ENCODE data around the gene CDADC1.

The CDADC1 gene

GRCh38 chr13:49247643-49248621, at the start of gene CDADC1:
Gene CDADC1, plus strand, starts transcription at chr13:49247925. Its CDS starts 113 bp downstream, at chr13:49248038.
- H3K36me3 ChIP-seq (ENCODE audit: control insufficient read depth, low read length): peaks cover 13% of the 10 kb centered on the region
- H3K27me3 ChIP-seq (ENCODE audit: control insufficient read depth, low read length): no peaks in the 10 kb centered on the region
- H3K9me3 ChIP-seq (ENCODE audit: control insufficient read depth, insufficient read depth, low read length): no peaks in the 10 kb centered on the region
- peaks cover 21% of the 10 kb centered on the region for H3K79me2 ChIP-seq (ENCODE audit: control insufficient read depth, low read length)
- peak within 1 kb of the TSS; percentile 96 for H3K4me2 ChIP-seq (ENCODE audit: low read length)
- peaks cover 30% of the 10 kb centered on the region for H3K4me1 ChIP-seq (ENCODE audit: control insufficient read depth, low read length)
- H3K9me2 ChIP-seq (replicated peaks; ENCODE audit: control insufficient read depth, low read length): no peaks in the 10 kb centered on the region
- H3F3A ChIP-seq (ENCODE audit: control insufficient read depth, insufficient read depth): no peaks in the 10 kb centered on the region
- no peaks in the 10 kb centered on the region for H4K20me1 ChIP-seq (ENCODE audit: control insufficient read depth, insufficient read depth, low read depth, low read length)
- peak within 1 kb of the TSS; percentile 73 for H3K4me3 ChIP-seq (ENCODE audit: low read length)
- no peak for TF ChIP-seq EZH2phosphoT487 (IDR thresholded peaks at IDR 0.05; ENCODE audit: borderline replicate concordance, low read length)
- TF ChIP-seq CTCF (IDR thresholded peaks at IDR 0.05; ENCODE audit: low read depth, low read length, poor library complexity, severe bottlenecking): no peak
- no peak within 1 kb of the TSS; the same call in 1 of the 2 replicates for H3K27ac ChIP-seq (ENCODE audit: low read depth, low read length)

GRCh38 chr13:49206641-49207040, 41.1 kb upstream of the CDADC1 start:
- no peak overlapping the region for H3K4me2 ChIP-seq (ENCODE audit: low read length)
- H3K79me2 ChIP-seq (ENCODE audit: control insufficient read depth, low read length): no peaks in the 10 kb centered on the region
- H3K9me2 ChIP-seq (replicated peaks; ENCODE audit: control insufficient read depth, low read length): no peaks in the 10 kb centered on the region
- no peak overlapping the region for H3K27ac ChIP-seq (ENCODE audit: low read depth, low read length)
- no peaks in the 10 kb centered on the region for H4K20me1 ChIP-seq (ENCODE audit: control insufficient read depth, insufficient read depth, low read depth, low read length)
- no peaks in the 10 kb centered on the region for H3K4me1 ChIP-seq (ENCODE audit: control insufficient read depth, low read length)
- no peaks in the 10 kb centered on the region for H3F3A ChIP-seq (ENCODE audit: control insufficient read depth, insufficient read depth)
- TF ChIP-seq CTCF (IDR thresholded peaks at IDR 0.05; ENCODE audit: low read depth, low read length, poor library complexity, severe bottlenecking): no peak
- no peak for TF ChIP-seq EZH2phosphoT487 (IDR thresholded peaks at IDR 0.05; ENCODE audit: borderline replicate concordance, low read length)
- no peak overlapping the region for H3K4me3 ChIP-seq (ENCODE audit: low read length)
- H3K36me3 ChIP-seq (ENCODE audit: control insufficient read depth, low read length): peaks cover 16% of the 10 kb centered on the region
- H3K27me3 ChIP-seq (ENCODE audit: control insufficient read depth, low read length): no peaks in the 10 kb centered on the region
- no peaks in the 10 kb centered on the region for H3K9me3 ChIP-seq (ENCODE audit: control insufficient read depth, insufficient read depth, low read length)

- H3K27me3 ChIP-seq (ENCODE audit: control insufficient read depth, low read length): no peaks in the 10 kb centered on the region
- H3K4me1 ChIP-seq (ENCODE audit: control insufficient read depth, low read length): peaks cover 4% of the 10 kb centered on the region
- no peaks in the 10 kb centered on the region for H3K9me3 ChIP-seq (ENCODE audit: control insufficient read depth, insufficient read depth, low read length)
- no peak overlapping the region for H3K27ac ChIP-seq (ENCODE audit: low read depth, low read length)
- no peak overlapping the region for H3K4me2 ChIP-seq (ENCODE audit: low read length)
- H4K20me1 ChIP-seq (ENCODE audit: control insufficient read depth, insufficient read depth, low read depth, low read length): no peaks in the 10 kb centered on the region
- peaks cover 8% of the 10 kb centered on the region for H3K36me3 ChIP-seq (ENCODE audit: control insufficient read depth, low read length)
- H3K9me2 ChIP-seq (replicated peaks; ENCODE audit: control insufficient read depth, low read length): no peaks in the 10 kb centered on the region
- no peak overlapping the region for H3K4me3 ChIP-seq (ENCODE audit: low read length)
- no peaks in the 10 kb centered on the region for H3F3A ChIP-seq (ENCODE audit: control insufficient read depth, insufficient read depth)
- no peaks in the 10 kb centered on the region for H3K79me2 ChIP-seq (ENCODE audit: control insufficient read depth, low read length)
- TF ChIP-seq CTCF (IDR thresholded peaks at IDR 0.05; ENCODE audit: low read depth, low read length, poor library complexity, severe bottlenecking) (no peak), EZH2phosphoT487 (IDR thresholded peaks at IDR 0.05; ENCODE audit: borderline replicate concordance, low read length) (no peak)
Observed at GRCh38 chr13:49208619-49209018, 39.1 kb upstream of the CDADC1 start.

Measured in DOHH2 (cell line).